ENCODE measurements around the gene HMBS. TPM values are rescaled to one million over a fixed set of nuclear protein-coding genes. Genes with fewer than 3 reads are reported as not detected.

HMBS gene
- total RNA-seq, 4 donors from 2014 or later: 10.8 to 353 (median 21.3) TPM; not detected in 1

DNA sequence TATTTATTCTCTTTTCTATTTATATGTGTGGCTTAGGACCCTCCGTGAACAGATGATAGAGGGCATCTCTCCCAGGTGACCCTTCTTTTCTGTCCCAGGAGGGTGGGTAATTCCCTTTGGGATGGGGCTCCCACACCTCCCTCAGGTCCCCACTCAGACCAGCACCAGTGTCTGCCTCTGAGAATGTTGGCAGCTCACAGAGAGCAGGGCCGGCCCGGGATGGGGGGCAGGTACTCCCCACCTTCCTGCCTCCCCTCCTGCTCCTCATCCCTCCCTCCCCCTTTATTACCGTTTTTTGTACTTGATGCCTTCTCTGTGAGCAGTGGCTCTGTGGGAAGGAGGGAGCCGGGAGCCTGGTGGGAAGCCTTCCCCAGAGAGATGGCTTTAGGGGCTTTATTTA is 31.9 kb downstream of the HMBS start:
- Histone ChIP-seq H3K36me3 (peaks cover 0 to 18% (median 2%) of the 10 kb centered on the region in 4 donors), H3K4me3 (no peak overlapping the region), H3K4me1 (peaks cover 0 to 10% (median 6%) of the 10 kb centered on the region in 4 donors), H3K27ac (peak overlapping the region; percentile 32 to 48 (median 41)), H3K27me3 (no peaks in the 10 kb centered on the region), H3K9me3 (no peaks in the 10 kb centered on the region)
- TF ChIP-seq POLR2A (IDR thresholded peaks at IDR 0.05) (no peak), POLR2AphosphoS5 (IDR thresholded peaks at IDR 0.05) (no peak), EP300 (IDR thresholded peaks at IDR 0.05; ENCODE audit: low read depth) (no peak)
- TF ChIP-seq, protein P1, sequence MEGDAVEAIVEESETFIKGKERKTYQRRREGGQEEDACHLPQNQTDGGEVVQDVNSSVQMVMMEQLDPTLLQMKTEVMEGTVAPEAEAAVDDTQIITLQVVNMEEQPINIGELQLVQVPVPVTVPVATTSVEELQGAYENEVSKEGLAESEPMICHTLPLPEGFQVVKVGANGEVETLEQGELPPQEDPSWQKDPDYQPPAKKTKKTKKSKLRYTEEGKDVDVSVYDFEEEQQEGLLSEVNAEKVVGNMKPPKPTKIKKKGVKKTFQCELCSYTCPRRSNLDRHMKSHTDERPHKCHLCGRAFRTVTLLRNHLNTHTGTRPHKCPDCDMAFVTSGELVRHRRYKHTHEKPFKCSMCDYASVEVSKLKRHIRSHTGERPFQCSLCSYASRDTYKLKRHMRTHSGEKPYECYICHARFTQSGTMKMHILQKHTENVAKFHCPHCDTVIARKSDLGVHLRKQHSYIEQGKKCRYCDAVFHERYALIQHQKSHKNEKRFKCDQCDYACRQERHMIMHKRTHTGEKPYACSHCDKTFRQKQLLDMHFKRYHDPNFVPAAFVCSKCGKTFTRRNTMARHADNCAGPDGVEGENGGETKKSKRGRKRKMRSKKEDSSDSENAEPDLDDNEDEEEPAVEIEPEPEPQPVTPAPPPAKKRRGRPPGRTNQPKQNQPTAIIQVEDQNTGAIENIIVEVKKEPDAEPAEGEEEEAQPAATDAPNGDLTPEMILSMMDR (IDR thresholded peaks at IDR 0.05): no peak
- DNase-seq: no peak
- 60 to 84% methylated on average over 2 to 5 of the region's 5 CpGs for WGBS, 2 donors (ENCODE audit: low coverage in 1 of 2)
- intact Hi-C loops (cut with DNase I; ENCODE audit: low total_unique reads): no loop called here
- in situ Hi-C loops (cut with MboI; ENCODE audit: low pct_ligation_motif_present in 1 of 4, low pct_unique_long_range_greater_than_20kb in 1 of 4, low sequenced_read_pairs in 3 of 4): no loop called here

DNA sequence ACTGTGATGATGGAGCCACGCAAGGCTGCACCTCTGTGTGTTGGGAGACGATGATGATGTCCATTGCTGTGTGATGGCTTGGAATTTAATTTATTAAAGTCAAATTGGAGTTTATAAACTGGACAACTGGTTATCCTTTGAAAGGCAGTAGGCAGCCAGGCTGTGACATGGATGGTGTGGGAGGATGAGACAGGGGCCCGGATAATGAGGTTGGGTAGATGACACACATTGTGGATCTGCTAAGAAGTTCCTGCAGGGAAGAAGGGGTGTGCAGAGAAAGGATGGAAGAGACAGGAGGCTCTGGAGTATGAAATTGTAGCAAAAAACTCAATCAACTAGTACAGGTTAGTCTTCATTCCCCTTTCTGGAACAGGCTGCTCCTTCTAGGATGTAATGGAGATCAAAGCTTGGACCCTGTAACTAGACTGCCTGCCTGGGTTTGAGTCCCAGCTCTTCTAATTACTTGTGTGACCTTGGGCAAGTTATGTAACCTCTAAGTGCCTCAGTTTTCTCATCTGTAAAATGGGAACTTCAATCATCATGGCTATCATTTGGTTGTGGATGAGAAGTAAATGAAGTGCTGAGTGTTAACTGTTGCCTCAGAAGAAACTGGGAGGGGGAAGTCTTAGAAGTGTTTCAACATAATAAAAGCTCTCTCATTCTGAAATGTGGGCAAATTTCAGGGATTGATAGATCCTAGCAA is 32.5 kb downstream of the HMBS start:
- intact Hi-C loops (cut with DNase I; ENCODE audit: low total_unique reads): no loop called here
- H3K27ac ChIP-seq: no peak overlapping the region
- TF ChIP-seq POLR2AphosphoS5 (IDR thresholded peaks at IDR 0.05): no peak
- TF ChIP-seq, protein P1 (IDR thresholded peaks at IDR 0.05): no peak
- no peak overlapping the region for H3K4me3 ChIP-seq
- H3K36me3 ChIP-seq: peaks cover 0 to 13% (median 2%) of the 10 kb centered on the region in 4 donors
- DNase-seq: no peak
- 93 to 100% methylated on average over 1 to 3 of the region's 3 CpGs for WGBS, 2 donors (ENCODE audit: low coverage in 1 of 2)
- no peaks in the 10 kb centered on the region for H3K27me3 ChIP-seq
- peaks cover under 1 to 12% (median 9%) of the 10 kb centered on the region in 4 donors for H3K4me1 ChIP-seq
- in situ Hi-C loops (cut with MboI; ENCODE audit: low pct_ligation_motif_present in 1 of 4, low pct_unique_long_range_greater_than_20kb in 1 of 4, low sequenced_read_pairs in 3 of 4): no loop called here
- H3K9me3 ChIP-seq: no peaks in the 10 kb centered on the region

DNA sequence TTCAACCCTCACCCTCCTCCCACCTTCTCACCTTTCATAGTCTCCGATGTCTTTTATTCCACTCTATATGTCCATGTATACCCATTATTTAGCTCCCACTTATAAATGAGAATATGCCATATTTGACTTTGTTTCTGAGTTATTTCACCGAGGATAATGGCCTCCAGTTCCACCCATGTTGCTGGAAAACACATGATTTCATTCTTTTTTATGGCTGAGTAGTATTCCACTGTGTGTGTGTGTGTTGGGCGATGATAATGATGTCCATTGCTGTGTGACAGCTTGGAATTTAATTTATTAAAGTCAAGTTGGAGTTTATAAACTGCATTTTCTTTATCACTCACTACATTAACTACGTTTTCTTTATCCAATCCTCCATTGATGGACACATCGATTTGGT is 33.5 kb downstream of the HMBS start:
- DNase-seq: no peak
- H3K4me1 ChIP-seq: peaks cover 7 to 22% (median 15%) of the 10 kb centered on the region in 4 donors
- H3K4me3 ChIP-seq: no peak overlapping the region
- no peak for TF ChIP-seq POLR2A (IDR thresholded peaks at IDR 0.05)
- WGBS, 2 donors (ENCODE audit: low coverage in 1 of 2): 92 to 96% methylated on average over 5 of the region's 5 CpGs
- H3K27me3 ChIP-seq: no peaks in the 10 kb centered on the region
- intact Hi-C loops (cut with DNase I; ENCODE audit: low total_unique reads) (no loop called here), in situ Hi-C loops (cut with MboI; ENCODE audit: low pct_ligation_motif_present in 1 of 4, low pct_unique_long_range_greater_than_20kb in 1 of 4, low sequenced_read_pairs in 3 of 4) (no loop called here)
- no peak overlapping the region for H3K27ac ChIP-seq
- H3K9me3 ChIP-seq: no peaks in the 10 kb centered on the region
- H3K36me3 ChIP-seq: peaks cover 0 to 10% (median 2%) of the 10 kb centered on the region in 4 donors

DNA sequence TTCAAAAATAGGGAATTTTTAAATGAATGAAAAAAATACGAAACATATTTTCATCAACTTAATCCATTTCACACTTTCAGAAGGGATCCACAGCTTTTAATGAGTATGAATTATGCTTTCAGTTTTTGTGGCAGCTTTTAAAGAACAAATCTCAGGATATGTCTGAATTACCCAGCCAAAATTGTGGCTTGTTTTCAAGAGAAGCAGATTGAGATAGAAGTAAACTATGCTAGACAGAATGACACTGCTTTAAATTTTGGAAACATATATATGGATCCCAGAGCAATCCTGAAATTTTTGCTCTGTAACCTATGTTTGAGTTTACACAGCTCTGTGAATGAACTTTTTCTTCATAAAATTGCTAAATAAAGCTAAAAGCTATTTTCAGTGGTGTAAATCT is 34.3 kb downstream of the HMBS start:
- 84 to 100% methylated on average over 1 of the region's 1 CpG for WGBS, 2 donors (ENCODE audit: low coverage in 1 of 2)

More for the DNA sequence above, 34.3 kb downstream of the HMBS start:
- in situ Hi-C loops (cut with MboI; ENCODE audit: low pct_ligation_motif_present in 1 of 4, low pct_unique_long_range_greater_than_20kb in 1 of 4, low sequenced_read_pairs in 3 of 4): no loop called here
- Histone ChIP-seq H3K36me3 (peaks cover 0 to 9% (median 2%) of the 10 kb centered on the region in 4 donors), H3K27ac (no peak overlapping the region), H3K4me1 (peaks cover 7 to 24% (median 15%) of the 10 kb centered on the region in 4 donors), H3K27me3 (no peaks in the 10 kb centered on the region), H3K9me3 (no peaks in the 10 kb centered on the region), H3K4me3 (no peak overlapping the region)
- no peak for DNase-seq
- no peak for TF ChIP-seq POLR2AphosphoS5 (IDR thresholded peaks at IDR 0.05)
- TF ChIP-seq, protein P1 (IDR thresholded peaks at IDR 0.05): no peak
- TF ChIP-seq EP300 (IDR thresholded peaks at IDR 0.05; ENCODE audit: low read depth): no peak
- no peak for TF ChIP-seq POLR2A (IDR thresholded peaks at IDR 0.05)
- intact Hi-C loops (cut with DNase I; ENCODE audit: low total_unique reads): no loop called here

Measured in transverse colon (tissue), 4 donors.